Left cardiac atrium (tissue), 4 donors: ENCODE data around the gene BTBD8. TPM values are rescaled to one million over a fixed set of nuclear protein-coding genes. Genes with fewer than 3 reads are reported as not detected.
A peak's percentile ranks its signal among the peaks of the same experiment; 100 is the strongest.

ENCODE experiments used
- ATAC-seq, 2 donors: fragments of 200-7000 bp; cut with Tn5 transposase; one replicate each; pipeline ENCODE4 v1.9.1; 2020; ENCODE audit warnings: mild to moderate bottlenecking in 2 of 2, moderate library complexity in 2 of 2
- DNase-seq: peaks from one replicate; pipeline ENCODE4 v3.0.0-alpha.2; 2020
- intact Hi-C, 2 donors: fragments of 100-400 bp; cut with DNase I; formaldehyde crosslinking; loops; one replicate each; pipeline versions ENCODE4 v1.14.1 to v1.15.1; 2022 to 2023
- total RNA-seq, 2 donors: library from RNA; stranded (reverse); fragmentation: NEBNext Ultra II Directional; extraction: Animal tissue kit (Norgen Biotek cat#: 25700); gene quantifications; one replicate each; pipeline ENCODE4 v1.2.1, GENCODE V29; 2021
- donor health status: DM: no; HTN: yes; CAD: no.
- donor health status: DM: no; HTN: yes; CAD: no; lungs with severe emphysema.
- donor health status: DM: yes; HTN: yes; CAD: no.
- donor health status: Dilated cardiomyopathy.

BTBD8 gene
- total RNA-seq, 2 donors from 2014 or later: 2.0 to 4.5 TPM

DNA sequence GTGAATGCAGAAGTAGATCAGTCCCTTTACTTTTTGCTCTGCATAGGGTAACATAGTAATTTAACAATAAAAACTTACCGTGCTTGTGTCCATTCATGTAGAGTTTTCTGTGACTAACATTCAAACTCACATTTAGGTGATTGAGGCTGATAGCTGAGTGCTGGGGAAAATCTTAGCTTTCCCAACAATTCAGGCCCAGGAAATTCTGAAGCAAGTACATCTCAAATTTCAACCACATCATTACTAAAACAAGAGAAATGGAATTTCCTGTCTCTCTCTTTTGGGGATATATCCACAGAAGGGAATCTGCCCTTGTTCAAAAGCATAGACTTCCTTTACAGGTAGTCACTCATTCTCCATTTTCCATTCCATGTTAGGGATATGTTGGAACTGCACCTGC is 104.5 kb downstream of the BTBD8 start:
- intact Hi-C loops: no loop called here
- ATAC-seq: no peak
- no peak for DNase-seq

DNA sequence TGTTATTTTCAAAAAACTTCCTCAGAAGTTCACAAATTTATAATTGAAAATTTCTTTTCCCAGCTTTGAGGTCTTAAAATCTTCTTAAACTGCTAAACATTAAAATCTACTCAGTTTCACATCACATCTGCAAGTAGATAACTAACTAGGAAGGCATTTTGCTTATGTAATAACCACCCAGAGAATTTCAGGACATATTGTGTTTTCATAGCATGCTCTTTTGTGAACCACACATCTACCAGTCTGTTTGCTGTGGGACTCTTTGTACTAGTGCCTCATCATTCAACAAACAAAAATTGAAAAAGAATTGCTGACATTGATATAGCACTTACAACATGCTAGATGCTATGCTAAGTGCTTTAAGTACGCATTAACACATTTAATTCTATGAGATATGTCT is 105.9 kb downstream of the BTBD8 start:
- intact Hi-C loops: no loop called here
- DNase-seq: no peak
- no peak for ATAC-seq

DNA sequence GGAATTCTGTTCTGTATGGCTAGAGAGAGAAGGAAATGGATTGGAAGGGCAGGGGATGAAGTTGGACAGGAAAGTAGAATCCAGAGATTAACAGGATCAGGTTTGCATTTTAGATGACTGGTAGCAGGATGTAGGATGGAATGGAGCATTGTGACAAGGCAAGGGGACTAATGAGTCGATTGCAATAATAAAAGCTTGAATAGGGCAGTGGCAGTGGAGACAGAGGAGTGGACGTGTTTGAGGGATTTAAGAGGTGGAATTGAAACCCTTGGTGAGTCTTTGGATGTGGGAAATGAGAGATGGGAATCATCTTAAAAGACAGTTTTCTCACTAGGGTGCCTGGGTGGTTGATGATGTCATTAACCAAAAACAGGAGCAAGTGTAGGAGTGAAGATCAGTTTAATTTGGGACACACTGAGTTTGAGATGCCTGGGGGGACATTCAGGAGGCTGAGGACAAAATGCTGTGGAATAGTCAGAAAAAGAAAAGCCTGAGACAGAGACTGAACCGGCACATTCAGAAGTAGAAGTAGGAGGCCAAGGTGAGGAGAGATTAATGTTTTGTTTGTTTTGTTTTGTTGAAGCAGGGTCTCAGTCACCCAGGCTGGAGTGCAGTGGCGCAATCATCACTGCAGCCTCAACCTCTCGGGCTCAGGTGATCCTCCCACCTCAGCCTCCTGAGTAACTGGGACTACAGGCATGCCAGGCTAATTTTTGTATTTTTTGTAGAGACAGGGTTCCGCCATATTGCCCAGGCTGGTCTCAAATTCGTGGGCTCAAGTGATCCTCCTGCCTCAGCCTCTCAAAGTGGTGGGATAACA is 108.5 kb downstream of the BTBD8 start:
- intact Hi-C loops: no loop called here
- no peak for DNase-seq

DNA sequence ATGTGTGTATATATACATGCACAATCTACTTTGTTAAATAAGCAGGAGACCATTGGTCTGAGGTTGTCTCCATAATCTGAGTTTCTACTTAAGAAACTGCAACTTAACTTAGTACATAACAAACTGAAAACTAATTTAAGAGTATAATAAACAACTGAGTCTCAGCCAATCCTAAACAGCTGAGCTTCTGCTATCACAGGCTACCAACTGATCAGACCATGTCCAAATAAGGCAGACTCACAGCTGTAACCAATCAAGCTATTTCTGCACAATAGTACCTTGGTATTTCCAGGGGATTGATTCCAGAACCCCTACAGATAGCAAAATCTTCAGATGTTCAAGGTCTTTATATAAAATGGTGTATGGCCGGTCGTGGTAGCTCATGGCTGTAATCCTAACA is 111.6 kb downstream of the BTBD8 start:
- intact Hi-C loops: no loop called here

More for the DNA sequence above, 108.5 kb downstream of the BTBD8 start:
- ATAC-seq: no peak

DNA sequence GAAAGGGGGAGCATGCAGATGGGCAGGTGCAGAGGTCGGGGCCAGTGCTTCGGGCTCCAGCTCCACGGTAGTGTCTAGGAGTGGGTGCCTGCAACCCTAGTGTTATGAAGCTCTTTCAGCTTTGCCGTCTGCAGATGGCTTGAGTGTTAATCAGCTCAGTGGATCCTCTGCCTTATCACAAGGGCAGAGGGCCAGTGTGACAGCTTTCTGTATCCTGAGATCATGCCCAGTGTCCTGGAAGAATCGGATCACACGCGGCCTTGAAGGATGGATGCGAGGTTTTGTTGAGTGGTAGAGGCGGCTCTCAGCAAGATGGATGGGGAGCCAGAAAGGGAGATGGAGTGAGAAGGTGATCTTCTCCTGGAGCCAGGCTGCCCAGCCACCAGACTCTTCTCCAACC is 112.1 kb downstream of the BTBD8 start:
- DNase-seq: no peak
- no peak for ATAC-seq
- intact Hi-C loops: no loop called here

More for the DNA sequence above, 111.6 kb downstream of the BTBD8 start:
- DNase-seq: no peak
- ATAC-seq: no peak

DNA sequence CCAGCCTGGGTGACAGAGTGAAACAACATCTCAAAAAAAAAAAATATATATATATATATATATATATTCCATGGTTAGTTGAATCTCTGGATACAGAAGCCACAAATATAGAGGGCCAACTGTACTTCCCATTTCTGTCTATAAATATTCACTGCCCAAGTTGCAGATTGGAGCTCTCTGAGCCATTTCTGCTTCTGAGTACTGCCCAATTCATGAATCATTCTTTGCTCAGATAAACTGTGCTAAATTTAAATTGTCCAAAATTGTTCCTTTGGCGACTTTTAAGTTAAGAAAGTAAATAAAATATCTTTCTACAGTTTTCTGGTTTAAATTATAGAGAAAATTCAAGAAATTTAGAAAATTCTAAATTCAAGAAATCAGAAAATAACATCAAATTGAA is 114.4 kb downstream of the BTBD8 start:
- no peak for DNase-seq
- intact Hi-C loops: no loop called here
- ATAC-seq: no peak

DNA sequence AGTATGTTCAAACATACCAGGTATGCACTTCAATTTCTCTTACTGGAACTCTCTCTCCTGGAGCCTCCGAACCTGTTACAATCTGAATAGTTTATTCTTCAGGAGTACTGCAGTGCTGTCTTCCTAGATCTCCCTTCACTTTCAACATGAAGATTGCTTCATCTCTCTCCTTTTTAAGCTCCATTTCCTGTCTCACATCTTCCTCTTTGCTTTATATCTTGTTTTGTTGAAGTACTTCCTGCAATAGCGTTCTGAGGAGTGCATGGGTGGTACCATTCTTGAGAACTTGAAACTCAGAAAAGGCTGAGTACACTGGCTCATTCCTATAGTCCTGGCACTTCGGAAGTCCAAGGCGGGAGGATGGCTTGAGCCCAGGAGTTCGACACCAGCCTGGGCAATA is 121.8 kb downstream of the BTBD8 start:
- DNase-seq (no peak), ATAC-seq (no peak)
- intact Hi-C loops: no loop called here

DNA sequence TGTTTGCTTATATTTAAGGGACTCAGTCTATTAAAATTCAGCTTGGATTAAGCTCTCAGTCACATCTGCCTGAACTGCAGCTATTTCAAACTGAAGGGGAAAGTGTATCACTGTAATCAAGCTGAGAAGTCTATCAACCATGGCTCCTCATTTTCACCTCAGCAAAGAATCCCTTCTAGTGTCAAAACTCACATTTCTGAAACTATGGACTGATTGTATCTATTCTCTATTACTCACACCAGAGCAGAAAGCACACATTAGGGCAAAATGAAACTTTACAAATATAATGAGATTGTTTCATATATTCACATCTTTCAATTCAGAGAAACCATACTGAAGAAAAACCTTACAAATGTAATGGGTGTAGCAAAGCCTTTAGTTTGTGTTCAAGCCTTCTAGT is 123.0 kb downstream of the BTBD8 start:
- intact Hi-C loops: no loop called here
- DNase-seq: no peak

DNA sequence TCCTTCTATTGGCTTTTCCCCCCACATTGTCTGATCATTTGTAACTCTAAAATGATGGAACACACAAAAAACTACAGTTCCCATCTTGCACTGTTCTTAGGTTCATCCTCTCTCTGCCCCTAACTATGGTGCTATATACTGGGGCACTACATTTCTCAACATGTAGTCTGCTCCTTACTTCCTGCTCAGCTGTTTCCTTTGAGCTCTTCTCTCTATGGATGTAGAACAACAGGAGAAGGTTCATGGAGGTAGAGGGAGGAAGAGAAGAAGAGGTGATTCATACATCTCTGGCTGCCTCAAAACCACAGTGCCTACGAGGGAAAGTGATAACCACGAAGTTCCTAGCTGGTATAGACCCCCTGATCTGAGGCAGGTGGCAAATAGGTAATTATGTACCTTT is 130.6 kb downstream of the BTBD8 start:
- no peak for ATAC-seq
- intact Hi-C loops: no loop called here
- no peak for DNase-seq

More for the DNA sequence above, 123.0 kb downstream of the BTBD8 start:
- no peak for ATAC-seq

DNA sequence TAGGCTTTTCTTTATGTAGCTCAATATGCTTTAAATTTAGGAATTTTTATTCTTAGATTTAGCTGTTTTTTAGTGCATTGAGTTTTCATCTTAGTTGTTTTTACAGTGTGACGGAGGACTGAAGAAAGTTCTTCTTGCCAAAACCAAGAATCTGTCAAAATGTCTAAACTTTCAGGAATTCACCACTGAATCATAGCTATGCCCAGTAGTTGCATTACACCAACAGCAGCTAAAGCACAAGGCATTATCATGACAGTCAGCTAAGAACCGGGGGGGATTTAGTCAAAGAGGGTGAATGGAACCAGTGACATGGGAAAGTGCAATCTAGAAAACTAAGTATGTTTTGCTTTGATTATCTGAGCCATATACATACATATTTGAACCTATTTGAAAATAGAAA is 131.0 kb downstream of the BTBD8 start:
- DNase-seq (no peak), ATAC-seq (peak in 1 of 2 donors; percentile 59)
- intact Hi-C loops: no loop called here

DNA sequence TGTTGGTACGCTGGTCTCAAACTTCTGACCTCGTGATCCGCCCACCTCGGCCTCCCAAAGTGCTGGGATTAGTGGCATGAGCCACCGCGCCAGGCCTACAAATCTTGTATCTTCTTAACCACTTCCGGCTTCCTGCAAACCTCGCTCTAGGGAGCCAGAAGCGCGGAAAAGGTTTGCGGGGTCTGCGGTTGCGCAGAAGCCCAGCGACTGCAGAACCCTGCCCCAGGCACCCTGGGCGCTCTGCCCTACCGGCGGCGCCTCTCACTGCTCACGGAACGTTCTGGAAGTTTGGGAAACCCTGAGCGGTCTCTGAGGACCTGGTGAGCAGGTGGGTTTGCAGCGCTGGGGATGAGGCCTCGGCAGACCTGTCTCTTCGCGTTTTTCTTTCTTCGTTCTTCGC is 137.6 kb downstream of the BTBD8 start, which contains the start of gene C1orf146:
C1orf146 (plus strand) TSS at position 195 of the 400 bp plus-strand sequence. CDS start 13,506 bp downstream, outside the sequence.
- DNase-seq: no peak
- intact Hi-C loops: no loop called here
- ATAC-seq: no peak

DNA sequence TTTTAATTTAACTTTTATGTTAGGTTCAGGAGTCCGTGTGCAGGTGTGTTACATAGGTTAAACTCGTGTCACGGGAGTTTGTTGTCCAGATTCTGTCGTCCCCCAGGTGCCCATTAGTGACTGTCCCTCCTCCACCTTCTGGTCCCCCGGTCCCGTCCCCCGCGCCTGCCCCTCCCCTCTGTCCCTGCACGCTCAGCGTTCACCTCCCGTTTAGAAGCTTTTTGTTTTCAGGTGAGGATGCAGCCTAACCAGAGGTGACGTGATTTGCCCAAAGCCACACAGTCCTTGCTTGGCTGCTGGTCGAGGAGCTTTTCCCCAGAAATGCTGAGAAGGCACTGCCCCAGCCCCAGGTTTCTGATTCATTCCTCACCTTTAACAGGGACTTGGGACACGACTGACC is 138.4 kb downstream of the BTBD8 start:
- intact Hi-C loops: no loop called here
- no peak for DNase-seq
- no peak for ATAC-seq

DNA sequence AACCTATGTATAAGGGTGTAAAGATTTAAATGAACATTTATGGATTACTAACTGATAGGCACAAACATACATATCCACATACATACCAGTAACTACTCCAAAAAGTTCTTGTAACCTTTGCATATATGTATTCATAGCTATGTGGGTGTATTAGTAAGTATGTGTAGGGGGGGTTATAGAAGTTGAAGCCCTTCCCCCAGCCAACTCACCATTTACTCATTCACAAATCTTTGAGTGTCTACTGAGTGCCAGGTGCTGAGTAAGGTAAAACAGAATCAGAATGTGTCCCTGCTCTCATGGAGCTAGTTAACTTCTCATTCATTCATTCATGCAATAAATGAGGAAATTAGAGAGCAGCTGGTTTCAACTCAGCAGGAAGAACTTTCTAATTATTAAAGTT is 138.9 kb downstream of the BTBD8 start:
- no peak for ATAC-seq

DNA sequence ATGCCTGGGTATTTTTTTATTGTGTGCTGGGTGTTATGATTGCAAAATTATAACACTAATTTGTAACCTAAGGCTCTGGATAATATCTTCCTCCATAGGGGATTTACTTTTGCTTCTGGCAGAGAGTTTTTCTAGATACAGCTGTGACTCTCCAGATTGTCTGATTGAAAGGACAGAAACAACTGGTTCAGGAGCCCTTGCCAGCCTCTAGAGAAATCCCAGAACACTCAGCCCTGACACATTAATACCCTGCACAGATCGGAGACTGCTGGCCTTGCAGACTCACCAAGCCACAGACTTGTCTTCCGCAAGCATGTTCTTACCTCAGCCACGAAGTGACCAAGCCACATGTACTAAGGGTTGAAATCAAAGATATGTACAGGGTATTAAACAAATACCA is 148.3 kb downstream of the BTBD8 start:
- intact Hi-C loops: no loop called here
- DNase-seq: no peak
- ATAC-seq: no peak

More for the DNA sequence above, 138.9 kb downstream of the BTBD8 start:
- intact Hi-C loops: no loop called here
- no peak for DNase-seq

DNA sequence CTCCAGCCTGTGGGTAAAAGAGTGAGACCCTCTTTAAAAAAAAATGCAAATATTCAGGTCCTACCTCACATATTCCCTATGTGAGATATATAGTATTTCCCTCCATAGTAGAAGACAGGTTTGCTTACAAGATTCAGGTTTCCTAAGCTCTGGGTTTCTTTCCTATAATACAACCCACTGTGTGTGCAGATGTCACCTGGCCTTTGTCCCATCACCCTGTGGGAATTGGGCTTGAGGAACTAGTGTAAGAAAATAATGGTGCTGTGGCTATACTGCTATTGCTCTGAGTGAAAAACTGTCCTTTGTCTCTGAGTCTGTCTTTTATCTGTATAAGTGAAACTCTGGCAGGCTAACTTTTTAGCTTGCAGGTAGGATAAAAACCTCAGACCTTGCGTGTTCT is 150.6 kb downstream of the BTBD8 start:
- intact Hi-C loops: no loop called here
- DNase-seq (no peak), ATAC-seq (no peak)

Other genes with a start within 250 kb of the BTBD8 start
- 10 to 100 TPM; 43.8 to 56.2 TPM for gene TGFBR3, start 194.2 kb upstream of the BTBD8 start, total RNA-seq
- not detected for gene BRDT, start 130.9 kb upstream of the BTBD8 start, total RNA-seq
- gene EPHX4, start 50.4 kb upstream of the BTBD8 start, total RNA-seq: under 1 TPM in 1 of 2 donors, not detected in 1; 0.15 TPM
- gene SETSIP, start 4.9 kb upstream of the BTBD8 start, total RNA-seq: not detected
- gene C1orf146, start 137.6 kb downstream of the BTBD8 start, total RNA-seq: not detected
- gene GLMN, start 218.6 kb downstream of the BTBD8 start, total RNA-seq: 1 to 10 TPM; 6.4 to 8.1 TPM
- gene RPAP2, start 218.7 kb downstream of the BTBD8 start, total RNA-seq: 10 to 100 TPM; 23.6 to 25.8 TPM